Activated T-helper 1 cell treated with Interleukin-2 at 50 U/mL for 16 hours (primary cell): ENCODE measurements around the gene PIP5K1B.
"Not testable (repeated sequence)": the region's sequence is repeated elsewhere in the genome, so short reads cannot be mapped to it uniquely, and the experiment has no call there.

ENCODE experiments used
- DNase-seq: peaks from one replicate; pipeline ENCODE4 v3.0.0-alpha.2; 2020; ENCODE audit warnings: low read depth

Gene PIP5K1B

GRCh38 chr9:68957479-68957878 lies 252.4 kb downstream of the PIP5K1B start:
- DNase-seq: no peak

GRCh38 chr9:68961587-68961986 lies 256.5 kb downstream of the PIP5K1B start:
- no peak for DNase-seq

DNA sequence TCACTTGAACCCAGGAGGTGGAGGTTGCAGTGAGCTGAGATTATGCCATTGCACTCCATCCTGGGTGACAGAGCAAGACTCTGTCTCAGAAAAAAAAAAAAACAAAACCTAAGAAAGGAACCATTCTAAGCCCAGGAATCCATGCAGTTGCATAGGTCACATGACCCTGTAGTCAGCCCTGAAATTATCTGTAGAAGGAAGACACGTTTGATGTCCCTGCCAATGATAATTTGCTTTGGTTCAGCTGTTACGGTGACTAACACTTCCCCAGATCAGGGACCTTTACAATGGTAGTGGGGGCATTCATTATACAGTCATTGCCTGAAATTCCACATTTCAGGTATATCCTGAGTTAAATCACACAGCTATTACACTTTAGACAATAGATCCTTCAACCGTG lies 258.4 kb downstream of the PIP5K1B start:
- DNase-seq: no peak

DNA sequence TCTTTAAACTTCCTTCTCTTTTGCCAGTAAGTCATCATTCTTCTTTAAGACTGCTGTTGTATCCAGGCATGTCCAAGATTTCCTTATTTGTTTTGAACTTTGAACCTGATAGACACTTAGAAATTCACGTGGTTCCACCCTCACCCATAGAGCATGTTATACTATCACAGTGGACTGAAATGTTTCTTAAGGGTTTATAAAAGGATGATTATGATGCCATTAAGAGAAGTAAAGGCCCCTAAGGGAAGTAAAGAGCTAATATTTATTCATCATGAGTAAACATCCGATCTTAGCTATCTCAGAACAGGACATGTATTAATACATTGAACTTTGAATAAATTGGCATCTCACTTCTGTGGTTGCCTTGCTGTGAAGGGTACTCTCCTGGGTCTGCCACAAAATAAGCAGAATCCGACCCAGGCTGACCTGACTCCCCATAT lies 259.1 kb downstream of the PIP5K1B start:
- DNase-seq: no peak

- DNase-seq: no peak
These were observed 259.7 kb downstream of the PIP5K1B start for GRCh38 chr9:68964765-68965164.

DNA sequence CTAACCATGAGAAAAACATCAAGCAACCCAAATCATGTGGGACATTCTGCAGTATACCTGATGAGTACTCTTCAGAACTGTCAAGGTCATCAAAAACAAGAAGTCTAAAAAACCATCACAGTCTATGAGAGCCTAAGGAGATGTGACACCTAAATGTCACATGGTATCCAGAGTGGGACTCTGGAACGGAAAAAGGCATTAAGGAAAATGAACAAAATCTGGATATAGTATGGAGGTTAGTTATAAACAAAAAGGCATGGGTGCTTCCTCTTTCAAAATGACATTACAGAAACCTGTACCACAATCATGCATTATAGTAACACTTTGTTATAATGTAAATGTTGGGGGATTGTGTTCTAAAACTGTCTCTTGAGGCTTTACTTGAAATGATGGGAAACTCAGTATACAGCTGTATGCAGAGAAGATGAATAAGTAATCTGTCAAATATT lies 261.5 kb downstream of the PIP5K1B start:
- DNase-seq: no peak

GRCh38 chr9:68967800-68968199 lies 262.8 kb downstream of the PIP5K1B start:
- no peak for DNase-seq

DNA sequence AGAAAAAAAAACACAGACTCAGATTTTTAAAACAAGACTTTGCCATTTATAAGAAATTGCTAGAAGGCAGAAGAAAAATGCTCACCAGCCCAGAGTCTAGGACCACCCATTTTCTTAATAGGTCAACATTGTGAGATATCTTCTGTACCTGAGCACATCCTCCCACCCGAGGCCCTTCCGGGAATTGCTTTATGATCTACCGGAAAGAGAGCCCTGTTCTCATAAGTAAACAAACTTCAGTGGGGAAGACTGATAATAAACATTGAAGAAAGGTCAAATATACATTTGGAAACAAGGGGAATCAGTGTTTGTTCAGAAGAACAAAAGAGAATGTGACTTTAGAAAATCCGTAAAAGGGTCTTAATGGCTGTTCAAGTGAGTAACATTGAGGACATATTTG lies 264.5 kb downstream of the PIP5K1B start:
- DNase-seq: no peak

DNA sequence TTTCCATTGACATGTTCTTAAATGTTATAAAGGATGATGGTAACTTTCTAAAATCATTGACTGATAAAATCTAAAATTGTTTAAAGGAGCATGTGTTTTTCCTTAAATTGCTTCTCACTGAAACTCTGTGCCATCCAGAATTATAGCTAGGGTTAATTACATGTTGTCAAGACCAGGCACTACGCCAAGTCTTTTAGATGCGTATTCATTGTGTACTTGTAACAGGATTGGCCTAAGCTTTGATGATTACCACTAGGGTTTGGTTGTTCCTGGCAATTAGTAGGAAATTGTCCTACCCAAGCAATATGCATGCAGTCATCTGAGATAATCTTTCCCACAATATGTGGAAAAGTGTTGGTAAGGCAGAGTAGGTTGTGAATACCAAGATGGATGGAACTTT lies 265.1 kb downstream of the PIP5K1B start:
- DNase-seq: no peak

GRCh38 chr9:68973619-68974018 lies 268.6 kb downstream of the PIP5K1B start:
- DNase-seq: no peak

GRCh38 chr9:68974431-68974830 lies 269.4 kb downstream of the PIP5K1B start:
- no peak for DNase-seq

- DNase-seq: no peak
These were observed 269.9 kb downstream of the PIP5K1B start for GRCh38 chr9:68974901-68975300.

GRCh38 chr9:68975365-68976043 lies 270.5 kb downstream of the PIP5K1B start:
- no peak for DNase-seq

- no peak for DNase-seq
These were observed 273.0 kb downstream of the PIP5K1B start for GRCh38 chr9:68978066-68978465.

DNA sequence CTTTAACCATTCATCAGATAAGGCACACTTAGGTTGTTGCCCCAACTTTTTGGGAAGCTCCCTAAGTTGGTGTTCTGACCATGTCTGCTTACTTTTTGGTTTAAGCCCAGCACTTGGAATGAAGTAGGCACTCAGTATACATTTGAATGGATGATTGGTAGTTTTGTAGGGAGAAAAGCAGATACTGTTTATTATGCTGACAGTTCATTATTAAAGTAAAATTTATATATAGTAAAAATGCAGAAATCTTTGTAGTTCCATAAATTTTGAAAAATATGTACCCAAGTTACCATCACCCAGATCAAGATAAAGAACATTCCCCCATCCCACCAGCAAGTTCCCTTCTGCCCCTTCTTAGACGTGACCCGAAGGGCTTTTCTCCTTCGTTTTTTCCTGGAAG lies 273.5 kb downstream of the PIP5K1B start:
- DNase-seq: no peak

DNA sequence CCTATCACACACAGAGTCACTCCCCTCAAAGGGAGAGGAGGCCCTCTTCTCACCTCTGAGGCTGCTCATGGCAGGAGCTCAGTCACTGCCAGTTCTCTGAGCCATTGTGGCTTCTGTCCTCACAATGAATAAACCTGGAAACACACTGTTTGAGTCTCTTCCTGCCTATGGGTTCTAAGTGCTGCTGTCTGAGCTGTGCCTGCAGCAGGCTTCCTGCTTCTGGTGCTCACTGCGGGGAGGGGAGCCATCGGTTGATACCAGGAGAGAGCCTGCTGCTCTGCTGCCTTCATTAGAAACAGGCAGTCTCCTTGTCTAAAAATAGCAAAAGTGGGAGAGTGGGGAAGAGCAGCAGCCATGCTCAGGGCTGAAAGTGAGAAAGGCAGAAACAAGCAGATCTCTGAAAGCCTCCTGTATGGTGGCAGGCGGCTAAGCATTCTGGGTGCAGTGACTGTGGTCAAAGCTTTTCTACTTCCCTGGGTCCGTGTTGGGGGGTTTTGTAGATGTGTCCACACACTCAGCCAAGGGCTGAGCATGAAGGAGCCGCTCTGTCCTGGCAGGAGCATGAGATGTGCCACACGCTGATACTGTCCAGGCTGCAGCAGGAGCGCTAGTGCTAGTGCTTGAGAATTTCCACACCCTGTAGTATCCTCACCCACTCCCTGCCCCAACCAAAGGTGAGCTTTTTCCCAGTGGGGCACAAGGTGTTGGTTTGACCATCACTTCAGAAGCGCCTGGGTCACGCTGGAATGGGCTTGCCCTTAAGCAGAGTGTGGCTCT lies 274.7 kb downstream of the PIP5K1B start:
- DNase-seq: no peak

DNA sequence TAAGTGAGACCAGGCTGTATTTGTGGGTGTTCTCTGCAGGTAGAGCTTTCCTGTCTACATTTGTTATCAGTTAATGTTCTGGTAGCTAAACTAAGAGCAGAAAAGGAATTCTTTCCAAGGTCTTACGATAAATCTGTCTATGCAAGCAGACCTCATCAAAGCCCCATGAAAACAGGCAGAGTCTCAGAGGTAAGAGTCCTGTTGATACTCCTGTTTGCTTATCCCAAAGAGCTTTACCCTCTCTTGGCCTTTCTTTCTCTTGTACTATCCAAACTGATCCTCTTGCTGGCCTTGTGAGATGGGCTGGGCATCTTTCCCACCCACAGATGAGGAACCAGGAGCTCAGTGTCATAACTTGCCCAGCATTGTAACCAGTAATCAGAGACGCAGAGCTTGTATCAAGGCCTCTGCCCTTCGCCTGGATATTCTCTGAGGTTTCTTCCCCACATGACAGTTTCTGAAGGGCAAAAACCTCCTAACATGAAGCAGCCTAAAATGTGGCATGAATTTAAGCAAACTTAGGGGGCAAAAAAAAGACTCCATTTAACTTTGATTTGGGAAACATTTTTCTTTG lies 275.4 kb downstream of the PIP5K1B start:
- DNase-seq: no peak

GRCh38 chr9:68981789-68982188 lies 276.7 kb downstream of the PIP5K1B start:
- no peak for DNase-seq

- no peak for DNase-seq
These were observed 278.0 kb downstream of the PIP5K1B start for GRCh38 chr9:68983008-68983411.

GRCh38 chr9:68983522-68984424 lies 278.7 kb downstream of the PIP5K1B start:
- DNase-seq: no peak

DNA sequence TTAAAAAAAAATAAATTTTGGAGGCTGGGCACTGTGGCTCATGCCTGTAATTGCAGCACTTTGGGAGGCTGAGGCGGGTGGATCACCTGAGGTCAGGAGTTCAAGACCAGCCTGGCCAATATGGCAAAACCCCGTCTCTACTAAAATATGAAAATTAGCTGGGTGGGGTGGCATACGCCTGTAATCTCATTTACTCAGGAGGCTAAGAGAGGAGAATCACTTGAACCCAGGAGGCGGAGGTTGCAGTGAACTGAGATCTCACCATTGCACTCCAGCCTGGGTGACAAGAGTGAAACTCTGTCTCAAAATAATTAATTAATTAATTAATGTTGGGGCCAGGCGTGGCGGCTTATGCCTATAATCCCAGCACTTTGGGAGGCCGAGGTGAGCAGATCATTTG lies 281.9 kb downstream of the PIP5K1B start:
- DNase-seq: not testable (repeated sequence)

DNA sequence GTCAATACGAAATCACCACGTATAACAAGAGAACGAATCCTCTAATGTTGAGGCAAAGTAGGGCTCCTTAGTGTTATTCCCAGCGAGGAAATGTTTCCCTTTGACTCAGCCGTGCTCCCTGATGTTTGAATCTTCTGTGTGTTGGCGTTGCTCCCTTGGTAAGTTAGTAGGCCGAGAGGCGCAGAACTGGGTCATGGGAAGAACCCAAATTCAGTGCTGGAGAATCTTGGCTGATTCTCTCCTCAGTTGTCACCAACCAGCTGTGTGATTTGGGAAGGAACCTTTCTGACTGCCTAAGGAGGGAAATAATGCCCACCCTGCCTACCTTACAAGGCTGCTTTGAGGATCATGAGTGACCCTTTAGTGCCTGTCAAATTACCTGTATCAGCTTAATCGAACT lies 286.4 kb downstream of the PIP5K1B start:
- DNase-seq: no peak
